ENCODE measurements around the gene ROBO1.
"Not testable (repeated sequence)": the region's sequence is repeated elsewhere in the genome, so short reads cannot be mapped to it uniquely, and the experiment has no call there.

The ROBO1 gene

DNA sequence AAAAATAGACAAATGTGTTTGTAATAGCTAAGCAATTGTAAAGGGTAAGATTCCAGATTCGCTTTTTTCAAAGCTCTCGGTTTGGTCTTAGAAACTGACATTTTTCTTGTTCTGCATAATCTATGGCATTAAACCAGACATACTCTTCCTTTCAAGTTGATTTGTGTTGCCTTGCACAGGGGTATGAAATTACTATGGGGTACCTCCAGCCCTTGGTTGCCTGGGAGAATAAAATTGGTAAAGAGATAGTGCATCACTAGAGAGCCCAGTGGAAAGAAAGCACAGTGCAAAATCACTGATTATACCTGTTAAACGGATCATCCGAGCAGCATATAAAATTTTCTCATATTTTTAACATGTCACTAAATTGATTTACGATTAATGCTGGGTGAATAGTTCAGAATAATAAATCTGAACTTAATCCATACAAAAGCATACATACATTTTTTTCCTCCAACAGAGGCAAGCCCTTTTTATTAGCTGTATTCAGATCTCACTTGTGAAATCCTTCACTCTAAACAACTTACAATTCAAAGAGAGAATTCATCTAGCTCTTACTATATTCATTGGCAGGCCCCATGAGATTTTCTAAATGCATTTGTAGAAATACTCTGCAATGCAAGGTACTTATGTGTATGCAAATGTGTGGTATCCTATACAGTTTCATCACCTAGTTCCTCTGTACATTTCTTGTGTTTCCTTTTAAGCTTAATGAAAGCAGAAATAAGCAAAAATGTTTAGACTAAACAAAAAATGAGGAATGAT, 224.4 kb downstream of the ROBO1 start:
- DNase-seq = no peak

GRCh38 chr3:79534727-79535126, 233.1 kb downstream of the ROBO1 start:
- DNase-seq = no peak

DNA sequence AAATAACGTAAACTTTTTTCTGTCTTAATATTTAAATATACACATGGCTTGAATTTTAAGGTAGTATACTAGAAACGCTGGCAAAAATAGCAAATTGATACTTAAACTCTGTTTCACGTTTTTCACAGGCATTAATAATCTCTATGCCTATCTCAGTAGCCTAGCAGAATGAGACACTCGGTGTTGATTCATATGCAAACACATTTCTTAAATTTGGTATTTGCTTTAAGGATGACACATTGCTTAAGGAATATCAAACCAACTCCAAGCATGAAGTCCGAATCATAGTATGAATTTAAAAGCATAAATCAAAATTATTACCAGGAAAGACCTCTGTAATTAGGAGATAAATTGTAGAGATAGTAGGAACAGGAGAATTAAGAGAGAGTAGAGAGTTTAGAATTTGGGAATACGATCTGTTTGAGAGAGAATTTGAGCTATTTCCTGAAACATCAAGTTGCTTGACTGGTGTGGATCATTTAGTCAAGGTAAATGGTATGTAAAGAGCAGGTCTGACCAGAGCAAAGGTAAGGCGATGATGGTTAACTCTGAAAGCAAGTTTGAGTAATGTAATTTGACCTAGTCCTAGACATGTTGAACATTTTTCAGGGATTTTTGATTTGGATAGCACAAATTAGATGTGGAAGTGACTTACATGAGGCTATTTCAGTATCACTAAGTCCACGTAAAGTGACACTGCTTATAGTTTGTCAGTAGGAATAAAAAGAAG, 236.1 kb downstream of the ROBO1 start:
- DNase-seq = no peak

- peak; percentile 2 for DNase-seq
Measured at GRCh38 chr3:79521221-79521848, 246.5 kb downstream of the ROBO1 start.

DNA sequence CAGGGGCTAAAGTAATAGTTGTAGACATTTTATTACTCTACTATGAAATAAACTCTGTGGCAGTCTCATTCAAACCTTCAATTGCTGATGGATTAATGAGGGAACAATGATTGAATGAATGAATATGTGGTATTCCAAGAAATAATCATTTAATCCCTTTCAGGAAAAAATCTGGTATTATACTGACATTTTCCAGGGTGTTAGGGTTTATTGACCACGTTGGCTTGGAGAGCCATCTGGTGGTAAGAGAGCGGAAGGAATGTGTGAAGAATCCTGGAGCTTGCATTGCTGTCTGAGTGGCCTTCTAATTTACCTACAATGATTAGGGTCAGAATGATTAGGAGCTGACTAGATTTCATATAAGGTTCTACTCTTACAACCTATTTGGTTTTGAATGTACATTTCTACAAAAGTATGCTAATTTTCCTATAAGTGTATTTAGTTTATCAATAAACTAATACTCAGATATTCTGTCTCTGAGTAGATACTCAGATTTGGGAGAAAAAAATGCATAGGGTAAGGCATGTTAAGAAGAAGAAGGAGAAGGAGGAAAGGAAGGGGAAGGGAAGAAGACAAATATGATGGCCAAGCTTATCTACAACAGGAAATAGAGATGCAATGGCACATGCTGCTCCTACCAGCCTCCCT, 249.9 kb downstream of the ROBO1 start:
- DNase-seq = no peak

DNA sequence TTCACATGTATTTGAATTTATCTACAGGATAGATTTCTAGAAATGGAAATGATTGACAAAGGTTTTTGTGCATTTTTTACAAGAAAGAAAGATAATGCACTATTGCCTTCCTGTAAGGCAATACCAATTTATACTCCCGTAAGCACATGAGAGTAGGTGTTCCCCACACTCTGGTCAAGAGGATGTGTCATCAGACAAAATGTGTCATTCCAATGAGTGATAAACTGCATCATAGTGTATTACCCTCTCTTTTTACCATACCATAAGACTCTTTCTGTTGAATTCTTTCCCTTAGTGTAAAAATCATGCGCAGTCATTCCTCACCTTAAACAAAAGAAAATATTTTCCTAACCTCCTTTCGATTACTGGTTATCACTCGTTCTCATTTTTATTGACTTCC, 251.0 kb downstream of the ROBO1 start:
- no peak for DNase-seq

DNA sequence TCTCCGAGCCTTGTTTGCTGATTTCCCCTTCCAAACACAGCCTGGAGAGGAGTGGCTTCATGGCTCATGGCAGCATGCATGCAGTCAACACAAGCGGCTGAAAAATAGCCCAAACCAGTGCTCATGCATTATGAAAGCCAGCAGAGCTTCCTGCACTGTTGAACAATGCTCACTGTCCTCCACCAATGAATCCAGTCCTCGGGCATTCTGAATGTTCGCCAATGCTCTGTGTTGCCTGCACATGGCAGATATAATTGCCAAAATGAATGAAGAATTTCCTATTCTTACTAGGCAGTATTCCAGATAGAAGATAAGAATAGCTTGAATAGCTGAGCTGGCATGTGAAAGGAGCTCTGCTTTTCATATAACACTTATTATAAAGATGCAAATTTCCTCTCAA, 252.7 kb downstream of the ROBO1 start:
- DNase-seq = no peak

DNA sequence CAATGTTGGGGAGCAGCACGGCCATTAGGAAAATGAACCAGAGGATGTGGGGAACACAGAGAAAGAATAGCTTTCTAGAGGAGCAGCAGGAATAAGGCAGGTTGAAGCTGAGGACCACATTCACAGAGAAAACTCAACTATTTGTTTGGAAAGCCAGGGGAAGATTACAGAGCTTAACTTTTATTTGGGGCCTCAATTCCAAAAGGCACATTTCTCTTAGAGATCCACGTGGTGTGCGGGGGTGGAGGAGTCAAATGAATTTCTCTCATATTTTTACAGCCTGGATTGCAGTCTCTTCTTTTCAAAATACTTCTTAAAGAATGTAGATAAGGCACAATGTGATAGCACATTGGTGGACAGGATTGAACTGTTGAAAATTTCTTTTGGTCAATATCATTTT, 253.7 kb downstream of the ROBO1 start:
- no peak for DNase-seq

DNA sequence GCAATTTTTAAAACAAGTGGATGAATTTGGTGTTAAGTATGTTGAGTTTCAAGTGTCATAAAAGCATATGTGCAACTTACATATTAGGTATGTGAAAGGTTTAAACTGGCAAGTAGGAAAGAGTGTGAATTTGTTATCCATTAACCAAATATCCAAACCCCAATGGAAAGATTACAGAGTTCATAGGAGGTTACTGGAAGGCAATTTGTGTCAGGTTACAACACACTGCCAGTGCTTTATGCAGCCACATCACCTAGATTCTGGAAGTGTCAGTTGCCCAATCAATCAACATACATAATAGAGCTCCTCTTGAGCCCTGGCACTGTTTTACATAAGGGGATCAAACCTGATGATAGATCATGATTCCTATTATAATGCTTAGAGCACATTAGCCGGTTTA, 261.0 kb downstream of the ROBO1 start:
- no peak for DNase-seq

GRCh38 chr3:79502216-79502681, 265.5 kb downstream of the ROBO1 start:
- DNase-seq = not testable (repeated sequence)

DNA sequence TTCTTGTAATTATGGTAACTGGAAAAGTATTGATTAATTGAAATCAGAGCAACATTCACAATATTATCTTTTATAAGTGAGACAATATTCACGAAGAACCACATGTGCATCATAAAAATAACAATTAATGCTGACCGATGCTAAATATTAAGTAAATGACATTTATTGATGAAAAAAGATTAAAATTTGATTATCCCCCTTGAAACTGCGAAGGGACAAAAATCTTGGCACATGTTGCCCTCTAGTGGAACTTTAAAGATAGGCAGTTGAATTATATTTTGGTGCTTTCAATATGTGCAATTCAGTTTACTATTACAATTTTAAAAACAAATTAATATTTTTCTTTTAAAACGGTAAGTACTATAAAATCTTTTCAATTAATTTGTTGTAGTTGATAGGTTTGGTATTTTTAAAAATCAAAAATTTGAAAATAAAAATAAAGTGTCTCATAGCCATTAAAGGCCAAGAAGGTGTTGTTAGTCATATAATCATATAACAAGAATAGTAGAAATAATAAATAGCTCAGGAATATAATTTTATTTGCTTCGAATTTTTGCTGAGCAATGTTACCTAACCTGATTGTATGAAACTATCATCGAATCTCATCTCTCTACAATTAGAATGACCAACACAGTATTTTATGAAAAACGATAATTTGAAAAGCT, 270.2 kb downstream of the ROBO1 start:
- no peak for DNase-seq

- DNase-seq = no peak
Measured at GRCh38 chr3:79491029-79491641, 276.7 kb downstream of the ROBO1 start.

DNA sequence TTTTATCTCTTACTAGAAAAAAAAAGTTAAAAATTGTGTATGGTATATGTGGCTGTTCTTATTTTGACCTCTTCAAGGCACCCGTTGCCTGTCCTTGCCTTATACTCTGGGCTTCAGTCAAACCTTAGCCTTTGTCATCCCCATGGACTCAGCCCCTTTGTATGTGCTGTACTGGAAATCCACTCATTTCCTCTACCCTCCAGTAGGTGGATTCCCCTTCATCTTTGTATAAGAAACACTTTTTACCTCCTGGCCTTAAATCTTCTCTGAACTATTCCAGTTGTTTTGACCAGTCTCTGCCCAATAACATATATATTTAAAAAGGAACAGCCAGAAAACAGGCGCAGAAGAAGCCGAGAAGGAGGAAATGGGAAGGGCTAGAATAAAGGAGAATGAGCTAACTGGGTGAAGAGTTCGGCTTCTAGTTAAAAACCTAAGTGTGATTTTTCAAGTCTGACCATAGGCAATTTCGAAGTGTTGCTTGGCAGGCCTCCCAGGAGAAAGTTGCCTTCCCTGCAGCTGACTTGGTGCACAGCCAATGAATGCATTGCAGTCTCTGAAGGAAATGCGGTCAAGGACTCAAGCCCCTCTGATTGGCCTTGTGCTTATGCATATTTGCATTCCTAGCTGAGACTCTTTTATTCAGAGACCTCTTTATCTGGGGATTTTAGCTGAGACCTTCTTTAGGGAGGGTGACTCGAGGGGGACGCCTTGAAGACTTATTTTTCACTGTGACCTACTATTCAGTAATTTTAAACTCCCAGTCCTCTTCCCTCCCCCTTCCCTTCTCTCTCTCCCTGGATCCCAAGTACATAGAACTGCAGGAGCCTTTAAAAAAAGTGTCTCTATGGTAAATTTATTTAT, 277.4 kb downstream of the ROBO1 start:
- no peak for DNase-seq

- DNase-seq = no peak
Measured at GRCh38 chr3:79488407-79488806, 279.4 kb downstream of the ROBO1 start.

DNA sequence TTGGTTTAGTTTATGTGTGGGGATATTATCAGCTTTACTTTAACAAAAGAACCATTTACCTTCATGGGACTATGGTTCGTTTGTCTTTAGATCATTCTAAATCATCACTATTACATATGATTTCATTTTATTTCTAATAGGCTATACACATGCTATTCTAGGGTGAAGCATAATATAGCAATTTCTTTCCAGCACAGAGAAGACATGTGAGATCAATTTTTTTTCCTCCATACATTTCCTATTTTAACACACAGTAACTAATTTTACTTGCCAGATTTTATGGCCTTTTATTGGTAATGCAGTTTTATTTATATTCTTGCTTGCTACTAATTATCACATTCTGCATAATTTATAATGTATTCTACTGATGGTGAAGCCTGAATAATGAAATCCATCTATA, 287.1 kb downstream of the ROBO1 start:
- DNase-seq = no peak

DNA sequence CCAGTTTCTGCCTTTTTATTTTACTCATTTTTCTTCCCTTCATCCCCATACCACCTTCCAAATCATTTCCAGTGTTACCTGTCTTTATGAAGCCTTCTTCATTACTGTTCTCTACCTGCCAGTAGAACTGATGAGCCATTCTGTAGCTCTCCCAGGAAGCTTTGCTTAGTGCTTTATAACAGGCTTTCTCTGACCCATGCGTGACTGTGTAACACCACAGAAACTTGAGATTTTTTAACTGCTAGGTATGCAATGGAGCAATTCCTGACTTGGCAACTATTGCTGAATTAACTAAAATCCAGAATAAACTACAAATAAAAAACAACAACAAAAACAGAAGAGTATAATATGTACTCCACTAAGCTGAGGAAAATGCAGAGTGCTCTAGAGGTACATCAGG, 289.2 kb downstream of the ROBO1 start:
- no peak for DNase-seq

- no peak for DNase-seq
Measured at GRCh38 chr3:79477242-79477641, 290.6 kb downstream of the ROBO1 start.

GRCh38 chr3:79473993-79474392, 293.8 kb downstream of the ROBO1 start:
- DNase-seq = no peak

- no peak for DNase-seq
Measured at GRCh38 chr3:79467721-79468120, 300.1 kb downstream of the ROBO1 start.

- no peak for DNase-seq
Measured at GRCh38 chr3:79461129-79461792, 306.5 kb downstream of the ROBO1 start.

DNA sequence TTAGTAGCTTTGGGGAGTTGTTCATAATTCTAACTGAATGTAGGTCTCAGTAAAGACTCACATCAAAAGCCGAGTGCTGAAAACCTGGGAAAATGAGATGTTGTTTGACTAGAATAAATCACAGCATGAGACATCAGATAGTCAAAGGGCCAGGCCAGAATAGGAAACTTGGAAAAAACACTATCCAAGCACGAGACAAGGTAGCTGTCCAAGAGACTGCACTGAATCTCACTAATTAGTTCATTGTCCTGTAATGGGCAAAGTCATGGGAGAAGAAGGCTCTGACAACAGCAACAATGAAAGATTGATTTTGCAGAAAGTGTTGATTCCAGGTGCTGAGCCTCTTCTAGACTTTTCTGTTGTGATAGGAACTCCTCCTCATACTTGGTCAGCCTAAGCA, 314.2 kb downstream of the ROBO1 start:
- no peak for DNase-seq
